ENCODE data around the gene PLEKHF1.
"Not testable (repeated sequence)": the region's sequence is repeated elsewhere in the genome, so short reads cannot be mapped to it uniquely, and the experiment has no call there.

The PLEKHF1 gene

DNA sequence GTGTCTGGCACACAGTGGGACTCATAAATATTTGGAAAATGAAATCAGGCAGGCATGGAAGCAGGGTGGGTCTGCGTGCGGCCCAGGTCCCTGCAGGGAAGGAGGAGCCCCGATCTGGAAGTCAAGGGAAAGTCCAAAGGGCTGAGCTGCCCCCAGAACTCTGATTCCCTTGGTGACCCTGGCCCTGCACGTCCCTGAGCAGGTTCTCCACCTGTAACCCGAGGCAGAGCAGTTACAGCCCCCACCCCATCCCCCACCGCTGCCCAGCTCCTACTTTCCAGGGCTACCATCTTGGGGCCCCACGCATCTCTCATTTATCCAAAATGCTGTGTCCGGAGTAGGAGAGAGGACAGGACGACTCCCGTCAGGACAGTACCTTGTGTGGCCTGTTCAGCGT lies 2.1 kb downstream of the PLEKHF1 start:
- peak overlapping the region; percentile 72 to 86 for H3K27ac Mint-ChIP-seq
- no peaks in the 10 kb centered on the region for H3K27me3 Mint-ChIP-seq
- DNase-seq, result no peak
- no peak for ATAC-seq
- peaks cover 86% of the 10 kb centered on the region for H3K4me1 Mint-ChIP-seq
- H3K9me3 Mint-ChIP-seq, result no peaks in the 10 kb centered on the region
- H3K4me3 Mint-ChIP-seq, result peak overlapping the region; percentile 84 to 92

- H3K4me1 Mint-ChIP-seq, result peaks cover 86% of the 10 kb centered on the region
- no peaks in the 10 kb centered on the region for H3K9me3 Mint-ChIP-seq
- DNase-seq, result peak; percentile 53 to 71
- H3K27me3 Mint-ChIP-seq, result no peaks in the 10 kb centered on the region
- ATAC-seq, result peak; percentile 48
- H3K4me3 Mint-ChIP-seq, result peak overlapping the region; percentile 84 to 92
- peak overlapping the region; percentile 30 to 72 for H3K27ac Mint-ChIP-seq
These were observed 2.7 kb downstream of the PLEKHF1 start for GRCh38 chr19:29667901-29668341.

GRCh38 chr19:29668746-29669609 lies 3.7 kb downstream of the PLEKHF1 start:
- ATAC-seq (no peak), DNase-seq (no peak)
- peak overlapping the region; percentile 84 to 92 for H3K4me3 Mint-ChIP-seq
- peak overlapping the region; percentile 65 to 72 for H3K27ac Mint-ChIP-seq
- no peaks in the 10 kb centered on the region for H3K9me3 Mint-ChIP-seq
- H3K4me1 Mint-ChIP-seq, result peaks cover 86% of the 10 kb centered on the region
- H3K27me3 Mint-ChIP-seq, result no peaks in the 10 kb centered on the region

DNA sequence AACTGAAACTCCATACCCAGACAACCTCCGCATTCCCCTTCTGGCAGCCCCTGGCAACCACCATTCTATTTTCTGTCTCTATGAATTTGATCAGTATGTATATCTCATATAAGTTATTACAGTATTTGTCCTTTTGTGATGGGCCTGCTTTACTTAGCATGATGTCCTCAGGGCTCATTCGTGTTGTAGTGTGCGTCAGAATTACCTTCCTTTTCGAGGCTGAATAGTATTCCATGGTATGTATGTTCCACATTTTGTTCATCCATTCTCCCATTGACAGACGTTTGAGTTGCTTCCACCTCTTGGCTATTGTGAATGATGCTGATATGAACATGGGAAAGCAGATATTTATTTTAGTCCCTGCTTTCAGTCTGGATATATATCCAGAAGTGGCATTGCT lies 5.0 kb downstream of the PLEKHF1 start:
- H3K9me3 Mint-ChIP-seq, result no peaks in the 10 kb centered on the region
- H3K4me3 Mint-ChIP-seq, result peak overlapping the region; percentile 76 to 83
- peaks cover 86% of the 10 kb centered on the region for H3K4me1 Mint-ChIP-seq
- ATAC-seq, result no peak
- no peak for DNase-seq
- H3K27me3 Mint-ChIP-seq, result no peaks in the 10 kb centered on the region
- H3K27ac Mint-ChIP-seq, result peak overlapping the region in 1 of 2 donors; percentile 38

- Mint-ChIP-seq H3K27ac (peak overlapping the region; percentile 87 to 95), H3K4me3 (peak overlapping the region; percentile 76 to 83), H3K4me1 (peaks cover 94% of the 10 kb centered on the region)
- H3K27me3 Mint-ChIP-seq, DNase-seq, H3K9me3 Mint-ChIP-seq, ATAC-seq: not testable (repeated sequence)
These were observed 5.7 kb downstream of the PLEKHF1 start for GRCh38 chr19:29671026-29671392.

DNA sequence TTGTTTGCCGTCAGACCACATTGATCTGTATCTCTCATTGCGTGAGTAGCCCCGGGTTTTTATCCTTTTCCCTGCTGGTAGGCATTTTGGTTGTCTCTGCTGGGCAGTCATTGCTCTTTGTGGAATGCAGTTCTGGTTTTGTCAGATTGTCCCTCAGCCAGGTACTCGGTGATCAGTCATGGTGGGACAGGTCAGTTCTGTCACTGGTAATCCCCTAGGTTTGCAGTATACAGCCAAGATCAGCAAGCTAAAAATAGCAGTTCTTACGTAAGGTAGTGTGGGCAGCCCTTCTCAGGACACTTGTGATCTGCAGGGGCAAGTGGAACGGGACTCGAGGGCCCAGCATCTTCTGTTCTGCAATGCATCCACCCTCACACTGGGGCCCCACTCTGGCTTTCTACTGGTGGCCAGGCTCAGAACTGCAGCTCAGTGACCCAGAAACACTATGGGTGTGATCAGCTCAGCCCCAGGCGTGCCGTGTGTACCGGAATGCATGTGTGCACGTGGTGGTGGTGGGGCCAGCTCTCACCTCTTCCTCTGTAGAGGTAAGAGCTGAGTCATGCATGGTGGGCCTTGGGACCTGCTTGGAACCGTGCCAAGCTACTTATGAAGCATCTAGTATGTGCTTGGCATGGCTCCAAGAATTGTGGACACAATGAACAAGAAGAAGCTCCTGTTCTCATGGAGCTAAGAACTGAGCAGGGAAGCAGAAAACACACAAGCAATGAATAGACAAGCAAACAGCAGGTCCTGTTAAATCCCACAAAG lies 6.3 kb downstream of the PLEKHF1 start:
- peak overlapping the region; percentile 76 to 83 for H3K4me3 Mint-ChIP-seq

DNA sequence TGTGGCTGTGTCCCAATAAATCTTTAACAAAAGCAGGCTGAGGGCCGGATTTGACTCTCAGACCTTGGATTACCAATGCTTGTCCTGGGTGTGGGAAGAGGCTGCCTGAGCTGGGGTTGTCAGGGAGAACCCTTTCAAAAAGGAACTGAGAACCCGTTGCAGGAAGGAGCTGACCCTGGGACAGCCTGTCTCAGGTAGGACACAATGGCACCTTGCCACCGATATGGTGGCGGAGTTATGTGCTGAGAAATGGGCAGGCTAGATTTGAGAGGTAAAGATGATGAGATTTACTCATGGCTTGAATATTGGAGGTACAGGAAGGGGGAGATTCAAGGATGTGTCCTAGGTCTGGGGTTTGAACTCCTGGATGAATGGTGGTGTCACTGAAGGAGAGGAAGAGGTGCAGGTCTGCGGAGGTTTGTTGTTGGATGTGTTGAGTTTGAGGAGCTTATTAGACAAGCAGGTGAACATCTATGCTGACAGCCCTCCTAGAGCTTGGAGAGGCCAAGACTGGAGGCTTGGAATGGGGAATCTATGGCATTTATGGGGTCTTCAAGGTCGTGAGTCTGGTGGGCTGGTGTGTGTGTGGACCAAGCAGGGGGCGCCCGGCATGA lies 7.2 kb downstream of the PLEKHF1 start:
- DNase-seq (no peak), ATAC-seq (no peak)
- H3K27ac Mint-ChIP-seq, result peak overlapping the region; percentile 87 to 90
- no peaks in the 10 kb centered on the region for H3K9me3 Mint-ChIP-seq
- H3K27me3 Mint-ChIP-seq, result no peaks in the 10 kb centered on the region
- H3K4me1 Mint-ChIP-seq, result peaks cover 95% of the 10 kb centered on the region
- H3K4me3 Mint-ChIP-seq, result peak overlapping the region; percentile 76 to 83

More for the DNA sequence above, 6.3 kb downstream of the PLEKHF1 start:
- H3K27ac Mint-ChIP-seq, result peak overlapping the region; percentile 87 to 95
- ATAC-seq (peak; percentile 83), DNase-seq (peak; percentile 78 to 92)
- no peaks in the 10 kb centered on the region for H3K27me3 Mint-ChIP-seq
- peaks cover 95% of the 10 kb centered on the region for H3K4me1 Mint-ChIP-seq
- no peaks in the 10 kb centered on the region for H3K9me3 Mint-ChIP-seq

DNA sequence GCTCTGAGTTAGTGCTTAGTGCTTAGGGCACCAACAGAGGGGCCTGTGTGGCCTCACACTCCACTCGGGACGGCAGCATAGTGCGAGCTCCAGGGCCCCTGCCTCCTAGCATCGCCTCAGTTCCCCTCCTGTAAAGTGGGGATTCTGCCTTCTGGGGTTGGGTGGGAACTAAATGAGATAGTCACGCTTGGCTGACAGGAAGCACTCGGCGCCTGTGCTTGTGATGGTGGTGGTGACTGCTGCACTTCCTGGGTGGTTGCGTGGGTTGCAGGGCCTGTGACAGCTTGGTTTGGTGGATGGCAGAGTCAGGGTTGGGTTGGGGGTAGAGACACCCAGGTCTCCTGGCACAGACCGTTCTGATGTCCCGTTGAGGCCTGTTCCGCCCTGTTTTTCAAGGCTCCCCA lies 7.7 kb downstream of the PLEKHF1 start:
- no peaks in the 10 kb centered on the region for H3K27me3 Mint-ChIP-seq
- H3K4me3 Mint-ChIP-seq, result peak overlapping the region; percentile 76 to 83
- DNase-seq (peak; percentile 75 to 85), ATAC-seq (peak; percentile 83)
- peak overlapping the region; percentile 87 to 90 for H3K27ac Mint-ChIP-seq
- H3K9me3 Mint-ChIP-seq, result no peaks in the 10 kb centered on the region
- peaks cover 95% of the 10 kb centered on the region for H3K4me1 Mint-ChIP-seq

DNA sequence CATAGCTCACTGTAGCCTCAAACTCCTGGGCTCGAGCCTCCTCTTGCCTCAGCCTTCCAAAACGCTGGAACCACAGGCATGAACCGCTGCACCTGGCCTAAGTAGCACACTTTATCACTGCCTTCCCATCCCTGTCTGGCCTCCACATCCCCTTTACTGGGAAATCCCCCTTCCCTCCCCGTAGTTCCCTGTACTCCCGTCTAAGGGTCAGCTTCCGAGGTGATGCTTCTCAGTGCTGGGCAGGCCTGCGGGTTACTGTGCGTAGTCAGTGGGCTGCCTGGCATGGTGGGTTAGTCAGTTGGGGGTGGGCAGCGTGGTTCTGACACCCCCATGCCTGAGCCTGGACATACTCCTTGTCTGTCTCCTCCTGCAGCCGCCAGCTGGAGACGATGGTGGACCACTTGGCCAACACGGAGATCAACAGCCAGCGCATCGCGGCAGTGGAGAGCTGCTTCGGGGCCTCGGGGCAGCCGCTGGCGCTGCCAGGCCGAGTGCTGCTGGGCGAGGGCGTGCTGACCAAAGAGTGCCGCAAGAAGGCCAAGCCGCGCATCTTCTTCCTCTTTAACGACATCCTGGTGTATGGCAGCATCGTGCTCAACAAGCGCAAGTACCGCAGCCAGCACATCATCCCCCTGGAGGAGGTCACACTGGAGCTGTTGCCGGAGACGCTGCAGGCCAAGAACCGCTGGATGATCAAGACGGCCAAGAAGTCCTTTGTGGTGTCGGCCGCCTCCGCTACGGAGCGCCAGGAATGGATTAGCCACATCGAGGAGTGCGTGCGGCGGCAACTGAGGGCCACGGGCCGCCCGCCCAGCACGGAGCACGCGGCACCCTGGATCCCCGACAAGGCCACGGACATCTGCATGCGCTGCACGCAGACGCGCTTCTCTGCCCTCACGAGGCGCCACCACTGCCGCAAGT lies 8.4 kb downstream of the PLEKHF1 start:
- H3K4me1 Mint-ChIP-seq, result peaks cover 95% of the 10 kb centered on the region
- no peak for ATAC-seq
- H3K9me3 Mint-ChIP-seq, result no peaks in the 10 kb centered on the region
- no peaks in the 10 kb centered on the region for H3K27me3 Mint-ChIP-seq
- peak overlapping the region; percentile 76 to 83 for H3K4me3 Mint-ChIP-seq
- peak overlapping the region; percentile 87 to 90 for H3K27ac Mint-ChIP-seq
- no peak for DNase-seq

DNA sequence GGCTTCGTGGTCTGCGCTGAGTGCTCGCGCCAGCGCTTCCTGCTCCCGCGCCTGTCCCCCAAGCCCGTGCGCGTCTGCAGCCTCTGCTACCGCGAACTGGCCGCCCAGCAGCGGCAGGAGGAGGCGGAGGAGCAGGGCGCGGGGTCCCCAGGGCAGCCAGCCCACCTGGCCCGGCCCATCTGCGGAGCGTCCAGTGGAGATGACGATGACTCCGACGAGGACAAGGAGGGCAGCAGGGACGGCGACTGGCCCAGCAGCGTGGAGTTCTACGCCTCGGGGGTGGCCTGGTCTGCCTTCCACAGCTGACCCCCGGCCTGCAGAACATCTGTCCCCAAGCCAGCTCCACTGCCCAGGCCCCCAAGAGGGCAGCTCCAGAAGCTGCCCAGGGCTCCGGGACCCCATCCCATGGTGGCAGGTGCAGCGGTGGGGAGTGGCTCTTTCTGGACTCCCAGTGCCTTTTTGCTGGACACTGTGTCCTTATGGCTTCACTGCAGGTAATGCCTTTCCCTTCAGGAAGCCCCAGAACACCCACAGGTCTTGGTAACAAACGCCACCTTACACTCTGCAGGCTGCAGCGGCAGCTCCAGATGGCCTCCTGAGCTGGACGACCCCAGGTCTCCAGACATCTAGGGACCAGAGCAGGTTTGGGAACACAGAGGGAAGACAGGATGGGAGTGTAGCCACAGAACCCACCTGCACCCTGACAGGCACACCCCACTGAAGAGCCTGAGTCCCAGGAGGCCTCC lies 9.3 kb downstream of the PLEKHF1 start:
- Mint-ChIP-seq H3K4me3 (no peak overlapping the region), H3K27me3 (no peaks in the 10 kb centered on the region), H3K4me1 (peaks cover 91% of the 10 kb centered on the region), H3K27ac (peak overlapping the region in 1 of 2 donors; percentile 83), H3K9me3 (no peaks in the 10 kb centered on the region)
- ATAC-seq (no peak), DNase-seq (no peak)

- no peaks in the 10 kb centered on the region for H3K9me3 Mint-ChIP-seq
- H3K4me1 Mint-ChIP-seq, result peaks cover 91% of the 10 kb centered on the region
- ATAC-seq (no peak), DNase-seq (no peak)
- H3K27ac Mint-ChIP-seq, result peak overlapping the region in 1 of 2 donors; percentile 83
- H3K27me3 Mint-ChIP-seq, result no peaks in the 10 kb centered on the region
- no peak overlapping the region for H3K4me3 Mint-ChIP-seq
These were observed 9.9 kb downstream of the PLEKHF1 start for GRCh38 chr19:29675120-29675649.

DNA sequence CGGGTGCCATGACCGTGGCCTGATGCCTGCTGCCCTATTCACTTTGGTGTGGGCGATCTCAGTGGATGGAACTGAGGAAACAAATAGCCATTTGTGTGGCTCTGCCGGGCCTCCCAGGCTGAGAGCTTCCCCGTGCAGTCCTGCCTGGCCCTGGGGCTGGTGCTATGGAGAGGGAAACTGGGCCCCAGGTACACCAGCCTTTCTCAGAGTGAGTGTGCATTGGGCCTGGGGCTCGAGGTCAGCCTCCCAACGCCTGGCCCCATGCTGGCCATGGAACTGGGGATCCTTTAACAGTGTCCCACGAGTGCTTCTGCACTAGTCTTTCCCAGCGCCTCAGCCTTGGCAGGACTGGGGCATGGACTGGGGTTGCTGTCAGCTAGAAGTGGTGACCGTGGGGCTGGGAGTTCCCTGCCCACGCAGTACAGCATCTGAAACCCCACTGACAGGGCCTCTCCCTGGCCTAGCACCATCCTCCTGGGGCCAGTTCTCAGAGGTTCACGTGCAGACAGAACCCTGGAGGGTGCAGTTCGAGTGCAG lies 10.5 kb downstream of the PLEKHF1 start:
- ATAC-seq (no peak), DNase-seq (no peak)
- no peaks in the 10 kb centered on the region for H3K9me3 Mint-ChIP-seq
- H3K4me1 Mint-ChIP-seq, result peaks cover 91% of the 10 kb centered on the region
- H3K4me3 Mint-ChIP-seq, result no peak overlapping the region
- H3K27me3 Mint-ChIP-seq, result no peaks in the 10 kb centered on the region
- peak overlapping the region in 1 of 2 donors; percentile 34 for H3K27ac Mint-ChIP-seq

GRCh38 chr19:29676586-29676985 lies 11.3 kb downstream of the PLEKHF1 start:
- no peak overlapping the region for H3K4me3 Mint-ChIP-seq
- H3K27me3 Mint-ChIP-seq, result no peaks in the 10 kb centered on the region
- H3K4me1 Mint-ChIP-seq, result peaks cover 91% of the 10 kb centered on the region
- no peaks in the 10 kb centered on the region for H3K9me3 Mint-ChIP-seq
- DNase-seq, result no peak
- no peak for ATAC-seq
- peak overlapping the region in 1 of 2 donors; percentile 63 for H3K27ac Mint-ChIP-seq
